OCI-LY7 (cell line): ENCODE measurements around the gene IDUA. TPM values are rescaled to one million over a fixed set of nuclear protein-coding genes. Genes with fewer than 3 reads are reported as not detected.

Experiments used
- BruUV-seq: library from RNA; stranded (reverse); fragments of 400-500 nt; replicated peaks from 2 replicates; lab custom pipeline; 2021; lab: Mats Ljungman, UMichigan
- CTCF ChIA-PET: fragments of 300-600 bp; sonication (Branson Sonifier 250); formaldehyde crosslinking; loops from one replicate; lab custom pipeline; 2022; ENCODE audit warnings: antibody characterized with exemption; ENCODE audit not compliant: unreplicated experiment; lab: Charles Lee
- POLR2A ChIA-PET: fragments of 300-600 bp; sonication (Branson Sonifier 250); formaldehyde crosslinking; loops from one replicate; lab custom pipeline; 2022; ENCODE audit warnings: antibody characterized with exemption; lab: Charles Lee
- DNase-seq: peaks from one replicate; pipeline ENCODE4 v3.0.0-alpha.2; 2015; ENCODE audit warnings: low spot score
- H2AFZ ChIP-seq: fragments of 200-600 bp; sonication (generic), shearing (Covaris generic); 2 replicates; pipeline ENCODE4 v1.6.1; 2014; ENCODE audit warnings: mild to moderate bottlenecking, antibody characterized with exemption, low read length, moderate library complexity
- H3K27ac ChIP-seq: fragments of 200-600 bp; sonication (generic); 2 replicates; pipeline ENCODE4 v1.5.1; 2014; ENCODE audit warnings: mixed run types, low read depth, mild to moderate bottlenecking, moderate library complexity, low read length, inconsistent platforms; ENCODE audit not compliant: poor library complexity, severe bottlenecking
- H3K36me3 ChIP-seq: fragments of 200-600 bp; sonication (generic); 2 replicates; pipeline ENCODE4 v1.6.1; 2014; ENCODE audit warnings: mild to moderate bottlenecking, antibody characterized with exemption, low read length, moderate library complexity, mixed read lengths; ENCODE audit not compliant: insufficient read depth
- H3K4me1 ChIP-seq: fragments of 200-600 bp; sonication (generic); 2 replicates; pipeline ENCODE4 v1.5.1; 2014; ENCODE audit warnings: mild to moderate bottlenecking, low read length; ENCODE audit not compliant: insufficient read depth, poor library complexity, severe bottlenecking
- H3K4me2 ChIP-seq: fragments of 200-600 bp; sonication (generic); 2 replicates; pipeline ENCODE4 v1.6.1; 2014; ENCODE audit warnings: mild to moderate bottlenecking, low read length
- H3K4me3 ChIP-seq: fragments of 200-600 bp; sonication (generic); 2 replicates; pipeline ENCODE4 v1.5.1; 2014; ENCODE audit warnings: mild to moderate bottlenecking, low read depth, low read length; ENCODE audit not compliant: poor library complexity, severe bottlenecking
- H3K79me2 ChIP-seq: fragments of 200-600 bp; sonication (generic); 2 replicates; pipeline ENCODE4 v1.6.1; 2016; ENCODE audit warnings: low read depth, mild to moderate bottlenecking, low read length, moderate library complexity, mixed read lengths; ENCODE audit not compliant: insufficient read depth
- H3K9me2 ChIP-seq: fragments of 200-600 bp; sonication (generic); 2 replicates; pipeline ENCODE4 v1.6.1; 2016; ENCODE audit warnings: mild to moderate bottlenecking, low read length, mixed read lengths; ENCODE audit not compliant: insufficient read depth
- H3K9me3 ChIP-seq: fragments of 200-600 bp; sonication (generic); 2 replicates; pipeline ENCODE4 v1.6.1; 2014; ENCODE audit warnings: mild to moderate bottlenecking, mixed run types, low read length, mixed read lengths
- H4K20me1 ChIP-seq: fragments of 200-600 bp; sonication (generic); 2 replicates; pipeline ENCODE4 v1.6.1; 2014; ENCODE audit warnings: mild to moderate bottlenecking, antibody characterized with exemption, low read length, moderate library complexity, mixed read lengths; ENCODE audit not compliant: insufficient read depth
- EZH2phosphoT487 ChIP-seq: fragments of 200-600 bp; sonication (generic); IDR thresholded peaks from 2 replicates; pipeline ENCODE4 v1.6.1; 2018; ENCODE audit warnings: low read depth, borderline replicate concordance, mild to moderate bottlenecking, mixed run types, antibody characterized with exemption, low read length, moderate library complexity, mixed read lengths
- intact Hi-C: fragments of 100-400 bp; cut with micrococcal nuclease; formaldehyde crosslinking; loops from one replicate; pipeline ENCODE4 v1.10.0; 2022; ENCODE audit not compliant: unreplicated experiment
- total RNA-seq, 2 experiments: library from RNA; depleted of rRNA in 1 of 2; stranded (reverse); fragments of >200 nt in 1 of 2; shearing (Covaris generic) in 1 of 2; gene quantifications; 2 replicates each; pipeline ENCODE4 v1.2.3, GENCODE V29; 2014 to 2022
- TF ChIP-seq, protein P1 (sequence below): fragments of 200-600 bp; sonication (generic); conservative IDR thresholded peaks from 2 replicates; pipeline ENCODE4 v1.5.1; 2014; ENCODE audit warnings: mild to moderate bottlenecking, antibody characterized with exemption, low read length, moderate library complexity, mixed read lengths

Gene IDUA
- total RNA-seq, 2 experiments from 2014 or later = 12.3 to 15.7 TPM

DNA sequence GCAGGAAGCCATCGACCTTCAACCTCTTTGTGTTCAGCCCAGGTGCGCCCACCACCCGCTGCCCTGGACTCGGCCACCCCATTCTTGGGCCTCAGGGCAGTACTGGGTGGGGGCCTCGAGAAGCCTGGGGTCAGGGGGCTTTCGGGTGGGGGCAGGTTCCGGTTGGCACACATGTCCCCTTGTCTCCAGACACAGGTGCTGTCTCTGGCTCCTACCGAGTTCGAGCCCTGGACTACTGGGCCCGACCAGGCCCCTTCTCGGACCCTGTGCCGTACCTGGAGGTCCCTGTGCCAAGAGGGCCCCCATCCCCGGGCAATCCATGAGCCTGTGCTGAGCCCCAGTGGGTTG lies 17.2 kb downstream of the IDUA start:
- BruUV-seq = no TSS peak
- Histone ChIP-seq H3K27ac (no peak overlapping the region), H3K4me3 (no peak overlapping the region), H3K4me1 (peaks cover 5% of the 10 kb centered on the region), H4K20me1 (no peaks in the 10 kb centered on the region), H2AFZ (no peak overlapping the region), H3K4me2 (no peak overlapping the region), H3K9me2 (no peaks in the 10 kb centered on the region), H3K79me2 (no peaks in the 10 kb centered on the region), H3K36me3 (no peaks in the 10 kb centered on the region), H3K9me3 (no peaks in the 10 kb centered on the region)
- intact Hi-C loops = no loop called here
- TF ChIP-seq EZH2phosphoT487 = no peak
- TF ChIP-seq, protein P1, sequence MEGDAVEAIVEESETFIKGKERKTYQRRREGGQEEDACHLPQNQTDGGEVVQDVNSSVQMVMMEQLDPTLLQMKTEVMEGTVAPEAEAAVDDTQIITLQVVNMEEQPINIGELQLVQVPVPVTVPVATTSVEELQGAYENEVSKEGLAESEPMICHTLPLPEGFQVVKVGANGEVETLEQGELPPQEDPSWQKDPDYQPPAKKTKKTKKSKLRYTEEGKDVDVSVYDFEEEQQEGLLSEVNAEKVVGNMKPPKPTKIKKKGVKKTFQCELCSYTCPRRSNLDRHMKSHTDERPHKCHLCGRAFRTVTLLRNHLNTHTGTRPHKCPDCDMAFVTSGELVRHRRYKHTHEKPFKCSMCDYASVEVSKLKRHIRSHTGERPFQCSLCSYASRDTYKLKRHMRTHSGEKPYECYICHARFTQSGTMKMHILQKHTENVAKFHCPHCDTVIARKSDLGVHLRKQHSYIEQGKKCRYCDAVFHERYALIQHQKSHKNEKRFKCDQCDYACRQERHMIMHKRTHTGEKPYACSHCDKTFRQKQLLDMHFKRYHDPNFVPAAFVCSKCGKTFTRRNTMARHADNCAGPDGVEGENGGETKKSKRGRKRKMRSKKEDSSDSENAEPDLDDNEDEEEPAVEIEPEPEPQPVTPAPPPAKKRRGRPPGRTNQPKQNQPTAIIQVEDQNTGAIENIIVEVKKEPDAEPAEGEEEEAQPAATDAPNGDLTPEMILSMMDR = no peak
- no peak for DNase-seq
- CTCF ChIA-PET = no interaction called here
- POLR2A ChIA-PET = no interaction called here

DNA sequence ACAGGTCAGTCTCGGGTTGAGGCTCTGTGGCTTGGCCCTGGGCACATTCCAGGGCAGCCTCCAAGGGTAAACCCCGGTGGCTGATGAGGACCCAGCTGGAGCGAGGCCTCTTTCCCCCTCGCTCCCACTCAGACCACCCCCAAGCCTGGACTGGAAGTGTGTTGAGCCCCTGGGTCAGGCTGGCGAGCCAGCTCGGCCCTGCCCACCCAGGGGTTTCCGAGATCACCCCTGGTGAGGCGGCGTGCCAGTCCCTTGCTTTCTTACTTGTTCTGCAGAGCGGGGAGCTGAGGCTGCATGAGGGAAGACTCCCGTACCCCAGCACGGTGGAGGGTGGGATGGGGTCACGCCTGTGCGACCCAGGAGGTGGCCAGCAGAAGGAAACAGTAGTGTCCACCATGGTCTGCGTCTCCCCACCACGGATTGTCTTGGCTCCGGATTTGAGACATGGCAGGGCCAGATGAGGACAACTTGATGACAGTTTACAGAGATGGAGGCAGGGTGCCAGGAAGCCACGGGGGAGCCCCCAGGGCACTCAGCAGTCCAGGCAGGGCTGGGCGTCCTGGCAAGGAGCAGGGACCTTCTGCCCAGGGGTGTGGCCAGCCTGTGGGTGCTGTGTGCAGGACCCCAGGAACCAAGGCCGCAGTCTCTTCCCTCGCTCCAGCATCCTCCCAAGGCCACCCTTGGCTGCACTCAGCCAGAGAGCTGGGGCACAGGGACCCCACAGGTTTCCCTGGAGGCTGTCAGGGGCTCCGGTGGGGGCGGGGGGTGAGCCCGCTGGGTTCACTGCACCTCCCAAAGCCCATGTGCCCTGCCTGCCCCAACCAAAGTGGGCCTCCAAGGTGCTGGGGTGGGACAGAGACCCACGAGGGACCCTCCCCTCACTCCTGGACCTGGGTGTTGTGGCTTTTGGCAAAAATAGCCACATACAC lies 18.0 kb downstream of the IDUA start:
- TF ChIP-seq, protein P1 = no peak
- TF ChIP-seq EZH2phosphoT487 = no peak
- DNase-seq = no peak
- Histone ChIP-seq H3K36me3 (no peaks in the 10 kb centered on the region), H3K4me2 (no peak overlapping the region), H2AFZ (no peak overlapping the region), H3K4me3 (no peak overlapping the region), H3K79me2 (no peaks in the 10 kb centered on the region), H3K27ac (no peak overlapping the region), H3K4me1 (peaks cover 9% of the 10 kb centered on the region), H4K20me1 (no peaks in the 10 kb centered on the region), H3K9me2 (no peaks in the 10 kb centered on the region), H3K9me3 (no peaks in the 10 kb centered on the region)
- intact Hi-C loops = no loop called here
- no TSS peak for BruUV-seq
- ChIA-PET CTCF (no interaction called here), POLR2A (no interaction called here)

DNA sequence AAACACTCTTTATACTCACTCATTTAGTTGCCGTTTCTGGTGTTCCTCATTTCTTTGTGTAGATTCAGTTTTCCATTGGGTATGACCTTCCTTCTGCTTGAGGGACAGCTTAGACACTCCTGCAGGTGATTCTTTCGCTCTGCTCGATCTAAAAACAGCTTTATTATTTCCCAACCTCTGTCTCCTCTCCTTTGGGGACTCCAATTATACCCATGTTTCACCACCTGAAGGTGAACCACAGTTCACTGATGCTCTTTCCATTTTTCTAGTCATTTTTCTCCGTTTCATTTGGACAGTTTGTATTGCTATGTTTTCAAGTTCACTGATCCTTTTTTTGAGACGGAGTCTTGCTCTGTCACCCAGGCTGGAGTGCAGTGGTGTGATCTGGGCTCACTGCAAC lies 20.0 kb downstream of the IDUA start:
- no peak overlapping the region for H3K27ac ChIP-seq
- H3K9me3 ChIP-seq = no peaks in the 10 kb centered on the region
- BruUV-seq = no TSS peak
- ChIA-PET CTCF (no interaction called here), POLR2A (no interaction called here)
- TF ChIP-seq, protein P1 = no peak
- TF ChIP-seq EZH2phosphoT487 = no peak
- H3K4me2 ChIP-seq = no peak overlapping the region
- peaks cover 22% of the 10 kb centered on the region for H3K4me1 ChIP-seq
- H2AFZ ChIP-seq = no peak overlapping the region
- intact Hi-C loops = no loop called here
- no peaks in the 10 kb centered on the region for H3K36me3 ChIP-seq
- H3K4me3 ChIP-seq = no peak overlapping the region
- H3K9me2 ChIP-seq = no peaks in the 10 kb centered on the region
- no peaks in the 10 kb centered on the region for H3K79me2 ChIP-seq
- H4K20me1 ChIP-seq = no peaks in the 10 kb centered on the region
- DNase-seq = no peak
